Fibroblast of skin of scalp (primary cell): ENCODE measurements around the gene CACNA1H.
"Not testable (repeated sequence)": the region's sequence is repeated elsewhere in the genome, so short reads cannot be mapped to it uniquely, and the experiment has no call there.

Source experiments
- DNase-seq: peaks from one replicate; pipeline ENCODE4 v3.0.0-alpha.2; 2013

Gene CACNA1H

GRCh38 chr16:1255276-1256122 is 102.6 kb downstream of the CACNA1H start, which contains the start of gene TPSD1:
TSS of gene TPSD1 (plus strand) at chr16:1256069. CDS start at chr16:1256281, 212 bp downstream.
- DNase-seq = not testable (repeated sequence)

- not testable (repeated sequence) for DNase-seq
Observed at GRCh38 chr16:1256296-1256873, 103.5 kb downstream of the CACNA1H start.

- no peak for DNase-seq
Observed at GRCh38 chr16:1256874-1257322, 104.0 kb downstream of the CACNA1H start.

- DNase-seq = no peak
Observed at GRCh38 chr16:1257561-1258224, 104.8 kb downstream of the CACNA1H start.

DNA sequence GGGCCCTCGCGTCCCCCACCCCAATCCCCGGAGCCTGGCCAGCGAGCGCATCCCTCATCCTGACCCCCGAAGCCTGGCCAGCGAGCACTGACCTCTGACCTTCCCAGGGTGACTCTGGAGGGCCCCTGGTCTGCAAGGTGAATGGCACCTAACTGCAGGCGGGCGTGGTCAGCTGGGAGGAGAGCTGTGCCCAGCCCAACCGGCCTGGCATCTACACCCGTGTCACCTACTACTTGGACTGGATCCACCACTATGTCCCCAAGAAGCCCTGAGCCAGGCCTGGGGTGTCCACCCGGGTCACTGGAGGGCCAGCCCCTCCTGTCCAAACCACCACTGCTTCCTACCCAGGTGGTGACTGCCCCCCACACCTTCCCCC is 105.3 kb downstream of the CACNA1H start:
- DNase-seq = no peak

- DNase-seq = no peak
Observed at GRCh38 chr16:1258906-1259759, 106.2 kb downstream of the CACNA1H start.

- DNase-seq = no peak
Observed at GRCh38 chr16:1259760-1260068, 106.8 kb downstream of the CACNA1H start.

DNA sequence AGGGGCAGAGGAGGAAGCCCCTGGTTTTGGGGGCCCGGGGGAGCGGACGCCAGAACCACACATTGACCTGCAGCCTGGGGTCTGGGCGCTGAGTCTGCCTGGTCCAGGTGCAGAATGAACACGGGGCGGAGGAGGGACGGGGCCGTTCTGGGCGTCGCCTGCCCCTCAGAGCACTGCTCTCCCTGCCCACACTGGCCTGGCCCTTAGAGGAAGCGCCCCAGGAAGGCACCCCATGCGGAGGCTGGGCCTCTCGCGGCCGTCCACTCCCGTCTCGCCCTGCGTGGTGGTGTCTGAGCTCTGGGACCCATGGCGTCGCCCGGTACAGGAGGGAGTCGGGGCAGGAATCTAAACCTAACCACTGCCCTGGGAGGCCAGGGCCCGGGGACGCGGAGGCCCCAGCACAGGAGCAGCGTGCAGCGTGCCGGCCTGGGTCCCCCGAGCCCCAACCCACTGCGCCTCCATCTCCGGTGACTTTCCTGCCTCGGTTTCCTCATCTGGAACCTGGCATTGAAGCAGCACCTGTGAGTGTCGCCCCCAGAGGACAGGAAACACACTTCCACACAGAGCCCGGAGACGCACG is 107.3 kb downstream of the CACNA1H start:
- DNase-seq = no peak

DNA sequence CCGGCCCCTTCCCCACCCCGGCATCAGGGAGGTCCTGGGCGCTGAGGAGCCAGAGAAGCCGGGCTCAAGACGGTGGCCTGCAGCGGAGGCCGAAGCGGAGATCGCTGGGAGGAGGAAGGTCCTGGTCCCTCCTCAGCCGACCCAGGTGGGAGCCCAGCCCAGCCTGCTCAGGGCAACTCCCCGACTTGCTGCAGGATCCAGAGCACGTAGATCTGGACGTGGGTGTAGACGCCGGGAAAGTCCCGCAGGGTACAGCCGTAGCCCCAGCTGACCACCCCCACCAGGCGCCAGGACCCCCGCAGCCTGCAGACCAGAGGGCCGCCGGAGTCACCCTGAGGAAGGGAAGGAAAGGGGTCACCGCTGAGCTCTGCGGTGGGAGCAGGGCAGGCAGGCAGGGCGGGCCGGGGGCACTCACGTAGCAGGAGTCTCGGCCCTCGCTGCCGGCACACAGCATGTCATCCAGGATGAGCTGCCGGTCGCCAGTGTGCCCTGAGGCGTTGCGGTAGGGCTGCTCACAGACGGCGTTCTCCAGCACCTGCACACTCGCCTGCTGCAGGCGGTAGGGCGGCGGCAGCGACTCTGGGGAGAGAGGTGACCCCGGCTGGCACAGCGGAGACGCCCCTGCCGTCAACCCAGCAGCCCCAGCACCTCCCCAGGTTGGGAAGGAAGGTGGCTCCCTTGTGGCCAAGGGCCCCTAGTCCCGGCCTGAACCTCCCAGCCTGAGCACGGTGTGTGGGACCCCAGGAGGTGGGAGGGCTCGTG is 108.4 kb downstream of the CACNA1H start:
- no peak for DNase-seq

DNA sequence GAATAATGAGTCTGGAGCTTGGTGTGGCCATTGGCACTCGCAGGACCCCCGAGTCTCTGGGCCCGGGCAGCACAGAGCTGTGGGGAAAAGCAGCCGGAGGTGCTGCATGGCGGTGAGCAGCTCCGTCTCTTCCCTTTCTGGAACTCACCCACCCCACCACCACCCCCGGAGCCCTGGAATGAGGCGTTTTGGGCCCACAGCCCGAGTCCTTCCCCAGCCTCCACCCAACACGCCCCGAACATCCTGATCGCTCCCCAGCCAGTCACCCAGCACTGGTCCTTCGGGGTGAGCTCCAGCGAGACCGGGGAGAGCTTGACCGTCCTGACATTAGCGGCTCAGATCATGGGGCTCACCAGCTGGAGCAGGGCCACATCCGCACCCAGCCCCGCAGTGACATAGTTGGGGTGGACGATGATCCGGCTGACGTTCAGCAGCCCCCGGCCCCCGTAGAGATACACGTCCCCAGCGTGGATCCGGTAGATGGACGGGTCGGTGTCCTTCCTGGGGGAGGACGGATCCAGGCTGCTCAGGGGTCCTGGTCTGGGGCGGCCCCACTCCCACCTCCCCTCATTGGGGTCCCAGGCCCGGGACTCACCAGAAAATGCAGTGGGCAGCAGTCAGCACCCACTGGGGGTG is 109.4 kb downstream of the CACNA1H start:
- DNase-seq = no peak

- DNase-seq = no peak
Observed at GRCh38 chr16:1262846-1263221, 109.9 kb downstream of the CACNA1H start.

DNA sequence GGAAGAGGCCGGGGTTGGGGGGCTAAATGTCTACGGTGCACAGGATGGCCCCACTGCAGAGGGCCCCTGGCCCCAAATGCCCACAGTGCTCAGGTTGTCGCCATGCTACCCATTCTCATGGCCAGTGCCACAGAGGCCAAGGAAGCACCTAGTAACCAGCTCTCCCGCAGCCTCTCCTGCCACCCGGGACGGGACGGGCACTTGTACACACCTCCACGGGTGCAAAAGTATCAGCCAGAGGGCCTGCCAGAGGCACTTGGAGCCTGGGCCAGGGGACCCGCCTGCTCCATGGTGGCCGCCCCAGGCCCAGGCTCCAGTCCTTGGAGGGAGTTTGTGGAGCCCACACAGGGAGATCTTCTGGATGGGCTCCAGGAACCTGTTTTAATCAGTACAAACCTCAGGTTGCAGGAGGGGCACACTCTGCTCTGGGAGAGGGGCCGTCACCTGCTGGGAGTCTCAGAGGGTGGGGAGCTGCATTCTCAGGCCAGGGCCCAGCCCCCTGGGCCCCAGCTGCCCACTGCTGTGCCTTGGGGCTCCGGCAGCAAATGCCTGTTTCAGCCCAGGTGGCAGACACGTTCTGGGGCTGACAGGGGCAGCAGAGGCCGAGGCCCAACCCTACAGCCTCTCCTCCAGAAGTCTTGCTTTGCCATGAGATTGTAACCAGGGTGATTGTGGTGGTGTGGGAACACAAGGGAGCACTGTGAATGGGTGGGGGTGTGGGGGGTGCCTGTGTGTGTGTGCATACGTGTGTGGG is 110.9 kb downstream of the CACNA1H start:
- no peak for DNase-seq

DNA sequence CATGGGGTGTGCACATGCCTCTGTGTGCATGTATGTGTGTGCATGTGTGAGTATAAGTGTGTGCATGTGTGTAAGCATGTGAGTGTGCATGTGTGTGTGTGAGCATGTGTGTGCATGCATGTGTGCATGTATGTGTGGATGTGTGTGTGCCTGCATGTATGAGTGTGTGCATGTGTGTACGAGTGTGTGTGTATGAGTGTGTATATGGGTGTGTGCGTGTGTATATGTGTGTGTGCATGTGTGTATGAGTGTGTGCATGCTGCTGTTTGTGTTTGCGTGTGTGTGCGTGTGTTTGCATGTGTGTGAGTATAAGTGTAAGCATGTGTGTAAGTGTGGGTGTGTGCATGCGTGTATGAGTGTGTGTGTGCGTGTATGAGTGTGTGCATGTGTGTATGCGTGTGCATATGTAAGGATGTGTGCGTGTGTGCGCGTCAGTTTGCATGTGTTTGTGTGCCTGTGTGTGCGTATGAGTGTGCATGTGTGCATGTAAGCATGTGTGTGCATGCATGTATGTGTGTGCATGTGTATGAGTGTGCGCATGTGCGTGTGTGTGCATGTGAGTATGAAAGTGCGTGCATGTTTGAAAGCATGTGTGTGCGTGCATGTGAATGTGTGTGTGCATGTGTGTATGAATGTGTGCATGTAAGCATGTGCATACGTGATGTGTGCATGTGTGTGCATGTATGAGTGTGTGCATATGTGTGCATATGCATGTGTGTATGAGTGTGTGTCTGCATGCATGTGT is 111.6 kb downstream of the CACNA1H start:
- DNase-seq = no peak

- no peak for DNase-seq
Observed at GRCh38 chr16:1265090-1265630, 112.3 kb downstream of the CACNA1H start.

DNA sequence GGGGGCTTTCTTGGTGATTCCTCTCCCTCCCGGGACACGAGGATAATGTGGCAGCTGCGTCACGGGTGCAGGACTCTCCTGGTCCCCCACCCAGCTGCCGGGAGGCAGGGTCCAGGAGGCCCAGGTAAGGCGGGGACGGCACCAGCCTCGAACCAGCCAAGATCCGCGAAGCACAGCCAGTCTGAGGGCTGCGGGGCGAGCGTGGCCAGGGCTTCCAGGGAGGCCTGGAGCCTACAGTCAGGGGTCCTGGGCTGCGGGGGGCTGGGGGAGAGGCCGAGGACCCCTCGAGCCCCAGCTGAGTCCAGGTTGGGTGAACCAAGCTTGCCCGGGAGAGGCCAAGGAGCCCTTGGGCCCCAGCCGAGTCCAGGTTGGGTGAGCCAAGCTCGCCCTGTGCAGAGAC is 112.9 kb downstream of the CACNA1H start:
- DNase-seq = no peak

DNA sequence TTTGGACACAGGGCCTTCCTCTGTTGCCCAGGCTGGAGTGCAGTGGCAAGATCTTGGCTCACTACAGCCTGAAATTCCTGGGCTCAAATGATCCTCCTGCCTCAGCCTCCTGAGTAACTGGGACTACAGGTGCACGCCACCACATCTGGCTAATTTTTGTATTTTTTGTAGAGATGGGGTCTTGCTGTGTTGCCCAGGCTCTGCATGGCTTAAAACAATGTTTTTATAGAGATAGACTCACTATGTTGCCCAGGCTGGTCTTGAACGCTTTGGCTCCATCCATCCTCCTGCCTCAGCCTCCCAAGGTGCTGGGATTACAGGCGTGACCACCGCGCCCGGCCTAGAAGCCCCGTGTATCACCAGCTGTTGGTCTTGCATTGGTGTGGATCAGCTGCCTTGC is 116.5 kb downstream of the CACNA1H start:
- DNase-seq = not testable (repeated sequence)

DNA sequence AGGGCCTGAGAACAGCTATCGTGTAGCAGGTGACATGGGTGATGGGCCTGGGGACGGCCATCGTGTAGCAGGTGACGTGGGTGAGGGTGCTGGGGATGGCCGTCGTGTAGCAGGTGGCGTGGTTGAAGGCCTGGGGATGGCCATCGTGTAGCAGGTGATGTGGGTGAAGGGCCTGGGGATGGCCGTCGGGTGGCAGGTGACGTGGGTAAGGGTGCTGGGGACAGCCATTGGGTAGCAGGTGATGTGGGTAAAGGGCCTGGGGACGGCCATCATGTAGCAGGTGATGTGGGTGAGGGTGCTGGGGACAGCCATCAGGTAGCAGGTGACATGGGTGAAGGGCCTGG is 118.4 kb downstream of the CACNA1H start:
- no peak for DNase-seq
